ENCODE results near the gene TMUB1. TPM values are rescaled to one million over a fixed set of nuclear protein-coding genes. Genes with fewer than 3 reads are reported as not detected.

TMUB1 gene
- total RNA-seq, 1 donor from 2014 or later = 36.3 TPM

DNA sequence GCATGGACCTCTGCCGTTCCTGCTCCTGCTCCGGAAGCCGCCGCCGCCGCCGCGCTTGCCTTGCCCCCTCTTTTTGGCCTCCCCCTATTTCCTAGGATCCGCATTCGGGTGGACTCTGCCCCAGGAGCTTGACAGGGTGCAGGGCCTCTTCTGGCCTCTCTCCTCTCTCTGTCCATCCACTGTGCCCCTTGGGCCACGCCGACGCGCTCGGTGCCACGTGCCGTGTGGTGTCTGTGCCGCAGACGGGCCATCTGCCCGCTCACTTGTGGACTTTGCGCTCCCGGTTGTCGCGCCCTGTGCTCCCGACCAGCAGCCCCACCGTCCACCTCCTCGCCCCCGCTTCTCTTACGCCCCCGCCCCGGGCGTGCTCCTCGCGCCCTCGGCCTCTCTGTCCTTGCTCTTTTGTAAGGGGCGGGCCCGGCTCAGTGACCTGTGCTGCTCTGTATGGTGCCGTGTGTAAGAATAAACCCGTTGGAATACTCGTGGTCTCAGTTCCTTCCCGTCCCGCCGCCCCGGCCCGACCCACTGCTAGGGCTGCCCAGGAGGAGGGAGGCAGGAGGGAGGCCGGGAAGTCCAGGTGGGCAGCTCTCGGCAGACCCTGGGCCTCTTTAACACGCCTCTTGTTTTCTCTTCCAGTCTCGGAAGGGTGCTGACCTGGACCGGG, 40.0 kb upstream of the TMUB1 start:
- no peaks in the 10 kb centered on the region for H3K27me3 ChIP-seq
- H3K4me3 ChIP-seq = no peak overlapping the region
- TF ChIP-seq, protein P1, sequence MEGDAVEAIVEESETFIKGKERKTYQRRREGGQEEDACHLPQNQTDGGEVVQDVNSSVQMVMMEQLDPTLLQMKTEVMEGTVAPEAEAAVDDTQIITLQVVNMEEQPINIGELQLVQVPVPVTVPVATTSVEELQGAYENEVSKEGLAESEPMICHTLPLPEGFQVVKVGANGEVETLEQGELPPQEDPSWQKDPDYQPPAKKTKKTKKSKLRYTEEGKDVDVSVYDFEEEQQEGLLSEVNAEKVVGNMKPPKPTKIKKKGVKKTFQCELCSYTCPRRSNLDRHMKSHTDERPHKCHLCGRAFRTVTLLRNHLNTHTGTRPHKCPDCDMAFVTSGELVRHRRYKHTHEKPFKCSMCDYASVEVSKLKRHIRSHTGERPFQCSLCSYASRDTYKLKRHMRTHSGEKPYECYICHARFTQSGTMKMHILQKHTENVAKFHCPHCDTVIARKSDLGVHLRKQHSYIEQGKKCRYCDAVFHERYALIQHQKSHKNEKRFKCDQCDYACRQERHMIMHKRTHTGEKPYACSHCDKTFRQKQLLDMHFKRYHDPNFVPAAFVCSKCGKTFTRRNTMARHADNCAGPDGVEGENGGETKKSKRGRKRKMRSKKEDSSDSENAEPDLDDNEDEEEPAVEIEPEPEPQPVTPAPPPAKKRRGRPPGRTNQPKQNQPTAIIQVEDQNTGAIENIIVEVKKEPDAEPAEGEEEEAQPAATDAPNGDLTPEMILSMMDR (IDR thresholded peaks at IDR 0.05) = no peak
- intact Hi-C loops (cut with DNase I) = no loop called here
- H3K36me3 ChIP-seq = peaks cover 80% of the 10 kb centered on the region
- no peaks in the 10 kb centered on the region for H3K9me3 ChIP-seq
- DNase-seq (no peak), ATAC-seq (no peak)
- H3K27ac ChIP-seq = no peak overlapping the region
- no peaks in the 10 kb centered on the region for H3K4me1 ChIP-seq

DNA sequence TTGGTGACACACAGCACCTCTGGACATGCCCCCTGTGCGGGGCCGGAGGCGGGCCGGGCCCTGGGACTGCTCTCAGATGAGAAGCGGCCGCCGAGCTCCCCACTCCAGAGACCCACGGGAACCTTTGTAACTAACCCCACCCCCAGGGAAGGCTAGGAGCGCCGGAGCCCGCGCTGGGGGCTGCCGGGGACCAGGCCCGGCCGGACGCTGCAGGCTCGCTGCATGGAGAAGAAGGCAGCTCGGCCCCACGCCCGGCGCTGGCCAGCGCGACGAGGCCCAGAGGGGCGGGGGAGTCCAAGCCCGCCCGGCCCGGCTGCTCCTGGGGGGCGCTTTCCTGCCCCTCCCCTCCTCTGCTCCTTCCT, 39.5 kb upstream of the TMUB1 start:
- no peaks in the 10 kb centered on the region for H3K4me1 ChIP-seq
- DNase-seq (no peak), ATAC-seq (no peak)
- H3K27ac ChIP-seq = no peak overlapping the region
- H3K27me3 ChIP-seq = no peaks in the 10 kb centered on the region
- no peak overlapping the region for H3K4me3 ChIP-seq
- peaks cover 81% of the 10 kb centered on the region for H3K36me3 ChIP-seq
- TF ChIP-seq, protein P1 (IDR thresholded peaks at IDR 0.05) = no peak
- H3K9me3 ChIP-seq = no peaks in the 10 kb centered on the region
- intact Hi-C loops (cut with DNase I) = no loop called here

- intact Hi-C loops (cut with DNase I) = no loop called here
- no peak for DNase-seq
- TF ChIP-seq, protein P1 (IDR thresholded peaks at IDR 0.05) = no peak
- Histone ChIP-seq H3K9me3 (no peaks in the 10 kb centered on the region), H3K27me3 (no peaks in the 10 kb centered on the region), H3K4me1 (no peaks in the 10 kb centered on the region), H3K4me3 (no peak overlapping the region), H3K36me3 (peaks cover 84% of the 10 kb centered on the region), H3K27ac (no peak overlapping the region)
- ATAC-seq = no peak
These were observed 39.0 kb upstream of the TMUB1 start for GRCh38 chr7:151122276-151122675.

- Histone ChIP-seq H3K27me3 (no peaks in the 10 kb centered on the region), H3K4me3 (no peak overlapping the region), H3K36me3 (peaks cover 78% of the 10 kb centered on the region), H3K4me1 (no peaks in the 10 kb centered on the region), H3K27ac (no peak overlapping the region), H3K9me3 (no peaks in the 10 kb centered on the region)
- ATAC-seq (no peak), DNase-seq (no peak)
- TF ChIP-seq, protein P1 (IDR thresholded peaks at IDR 0.05) = no peak
- intact Hi-C loops (cut with DNase I) = no loop called here
These were observed 38.3 kb upstream of the TMUB1 start for GRCh38 chr7:151121380-151122170.

DNA sequence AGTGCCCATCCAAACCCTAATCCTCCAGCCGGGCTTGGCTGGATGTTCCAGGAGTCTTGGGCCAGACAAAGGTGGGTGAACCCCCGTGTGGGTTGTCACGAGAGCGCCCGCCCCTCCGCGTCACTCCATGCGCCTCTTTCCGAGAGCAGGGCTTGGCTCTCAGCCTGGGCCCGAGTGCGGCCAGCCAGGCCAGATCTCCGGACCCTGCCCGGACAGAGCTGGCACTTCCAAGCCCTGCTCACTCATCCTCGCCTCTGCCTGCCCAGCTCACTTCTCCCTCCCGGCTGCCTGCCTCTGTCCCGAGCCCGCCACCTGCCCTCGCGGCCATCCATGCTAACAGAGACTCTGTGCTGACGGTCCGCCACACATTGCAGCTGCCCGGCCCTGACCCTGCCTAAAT, 37.6 kb upstream of the TMUB1 start:
- TF ChIP-seq, protein P1 (IDR thresholded peaks at IDR 0.05) = no peak

More for the DNA sequence above, 37.6 kb upstream of the TMUB1 start:
- no peak for ATAC-seq
- Histone ChIP-seq H3K27me3 (no peaks in the 10 kb centered on the region), H3K4me1 (no peaks in the 10 kb centered on the region), H3K4me3 (no peak overlapping the region), H3K36me3 (peaks cover 77% of the 10 kb centered on the region), H3K9me3 (no peaks in the 10 kb centered on the region), H3K27ac (no peak overlapping the region)
- DNase-seq = no peak
- intact Hi-C loops (cut with DNase I) = no loop called here
